Endothelial cell of coronary artery (primary cell): ENCODE measurements around the gene NHP2. TPM values are rescaled to one million over a fixed set of nuclear protein-coding genes. Genes with fewer than 3 reads are reported as not detected.

Source experiments
- total RNA-seq: library from RNA; depleted of rRNA; stranded (reverse); fragments of >200 nt; gene quantifications from 2 replicates; pipeline ENCODE4 v1.2.3, GENCODE V29; 2014

NHP2 gene
- 132 and 195 TPM in 2 replicates for total RNA-seq

DNA sequence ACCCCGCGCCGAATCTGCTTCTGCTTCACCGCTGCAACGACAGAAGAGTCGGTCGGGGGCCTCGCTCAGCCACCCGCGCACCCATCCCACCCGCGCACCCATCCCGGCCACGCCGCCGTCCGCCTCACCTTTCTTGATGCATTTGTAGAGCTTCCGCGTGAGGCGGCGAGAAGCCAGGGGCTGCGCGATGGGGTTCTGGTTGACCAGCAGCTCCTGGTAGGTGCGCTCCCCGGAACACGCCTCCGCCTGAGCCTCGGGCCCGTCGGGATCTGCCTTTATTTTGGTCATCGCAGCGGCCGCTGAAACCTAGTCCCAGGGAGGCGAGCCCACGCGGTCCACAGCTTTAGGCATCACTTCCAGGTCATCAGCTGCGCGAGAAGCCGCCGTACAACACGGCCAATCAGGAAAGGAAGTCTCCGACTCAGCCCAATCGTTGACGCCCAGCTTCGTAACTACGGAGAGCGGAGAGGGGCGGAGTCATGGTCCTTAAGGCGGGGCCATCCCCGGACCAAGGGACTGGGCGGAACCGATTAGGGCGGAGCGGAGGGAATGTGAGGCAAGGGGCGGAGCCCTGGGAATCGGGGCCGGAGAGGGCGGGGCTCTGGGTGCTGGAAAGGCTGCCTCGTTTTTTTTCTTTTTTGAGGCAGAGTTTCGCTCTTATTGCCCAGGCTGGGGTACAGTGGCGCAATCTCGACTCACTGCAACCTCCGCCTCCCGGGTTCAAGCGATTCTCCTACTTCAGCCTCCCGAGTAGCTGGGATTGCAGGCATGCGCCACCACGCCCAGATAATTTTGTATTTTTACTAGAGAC, at the start of gene NHP2:
Gene NHP2 (minus strand): TSS at position 356 of the 811 bp plus-strand sequence. CDS start 68 bp downstream, at position 288.

DNA sequence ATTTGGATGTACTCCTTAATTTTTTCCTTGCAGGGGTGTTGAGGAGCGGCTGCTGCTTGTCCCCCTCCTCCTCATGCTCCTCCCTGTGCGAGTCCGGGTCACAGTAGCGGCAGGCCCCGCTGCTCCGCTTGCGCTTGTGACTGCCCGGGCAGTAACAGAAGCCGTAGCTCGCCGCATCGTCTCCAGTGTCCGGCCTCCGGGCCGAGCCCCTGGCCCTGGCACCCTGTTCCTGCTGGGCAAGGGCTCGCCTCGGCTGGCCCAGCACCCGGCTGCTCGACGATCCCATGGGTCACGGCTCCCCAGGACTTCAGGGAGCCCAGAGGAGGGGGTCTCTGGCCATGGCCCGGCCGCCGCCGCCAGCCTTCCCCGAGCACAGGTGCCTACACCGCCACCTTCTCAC, 33.3 kb upstream of the NHP2 start, which contains the start of gene GMCL2:
Gene GMCL2 (minus strand): TSS at position 358 of the 400 bp plus-strand sequence. CDS start 72 bp downstream, at position 286.

DNA sequence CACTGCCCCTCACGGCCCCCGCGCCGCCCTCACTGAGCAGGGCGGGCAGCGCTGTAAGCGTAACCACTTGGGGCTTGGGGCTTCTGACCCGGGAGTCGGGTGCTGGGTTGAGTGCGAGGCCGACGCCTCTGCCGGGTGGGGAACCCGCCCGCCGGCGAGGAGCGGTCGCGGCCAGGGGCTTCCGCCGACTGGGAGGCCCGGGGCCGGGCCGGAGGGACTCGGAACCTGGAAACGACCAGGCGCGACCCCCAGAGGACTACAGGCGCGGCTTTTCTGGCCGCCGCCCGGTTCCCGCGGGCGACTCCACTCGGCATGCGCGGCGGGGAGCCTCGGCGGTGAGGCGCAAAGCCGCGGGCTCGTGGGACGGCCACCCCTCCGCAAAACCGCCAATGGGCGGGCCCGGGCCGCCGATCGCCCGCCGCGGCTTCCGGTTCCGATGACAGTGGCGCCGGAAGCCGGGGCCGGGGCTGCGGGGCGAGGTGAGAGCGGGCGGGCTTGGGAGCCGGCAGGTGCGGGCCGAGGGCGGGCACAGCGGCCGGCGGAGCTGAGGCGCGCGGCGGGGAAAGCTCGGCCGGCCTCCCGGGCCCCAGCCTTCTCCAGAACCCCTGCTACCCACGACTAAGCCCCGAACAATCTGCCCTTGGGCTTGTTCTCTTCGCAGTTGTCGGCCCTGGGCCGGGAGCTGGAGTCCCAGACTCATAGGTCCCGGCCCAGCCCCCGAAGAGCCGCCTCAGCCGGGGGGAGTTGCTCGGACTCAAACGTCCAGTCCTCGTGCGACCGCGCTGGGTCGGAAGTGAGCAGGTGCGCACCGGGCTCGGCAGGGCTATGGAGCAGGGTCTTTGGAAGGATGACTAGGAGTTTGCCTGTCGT, 22.9 kb downstream of the NHP2 start, which contains the start of gene RMND5B:
Gene RMND5B (plus strand): TSS at position 439 of the 870 bp plus-strand sequence. CDS start 7,106 bp downstream, outside the sequence.

DNA sequence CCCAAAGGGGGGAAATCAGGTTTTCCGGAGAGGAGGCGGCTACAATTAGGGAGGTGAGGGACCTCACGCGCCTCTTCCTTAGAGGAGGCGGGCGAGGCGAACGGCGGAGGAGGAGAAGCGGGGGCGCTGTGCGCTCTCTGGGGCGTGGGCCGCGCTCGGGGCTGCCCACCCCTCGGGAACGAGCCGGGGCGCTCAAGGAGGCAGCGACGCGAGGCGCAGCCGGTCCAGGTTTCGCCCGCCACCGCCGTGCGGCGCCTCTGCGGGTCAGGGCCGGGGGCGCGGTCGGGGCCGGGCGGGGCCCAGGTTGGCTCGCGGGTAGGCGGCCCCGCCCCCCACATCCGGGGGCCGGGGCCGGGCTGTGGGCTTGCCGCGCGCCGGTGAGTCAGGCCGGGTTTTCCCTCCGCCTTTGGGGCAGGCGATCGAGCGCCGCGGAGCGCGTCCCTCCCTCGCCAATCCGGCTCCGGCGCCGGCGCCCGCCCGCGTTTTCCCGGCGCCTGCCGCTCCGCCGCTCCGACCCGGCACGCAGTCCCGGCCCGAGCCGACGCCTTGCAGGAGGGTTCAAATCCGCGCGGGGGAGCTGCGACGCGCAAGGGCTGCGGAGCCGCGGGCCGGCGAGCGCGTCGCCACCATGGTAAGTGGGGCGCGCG, 40.4 kb downstream of the NHP2 start, which contains the start of gene N4BP3:
Gene N4BP3 (plus strand): TSS at position 392 of the 647 bp plus-strand sequence. CDS start 6,052 bp downstream, outside the sequence.

Other genes with a start within 250 kb of the NHP2 start
- gene PROP1, start 157.6 kb downstream of the NHP2 start, total RNA-seq: not detected in 2 replicates
- gene N4BP3, start 40.4 kb downstream of the NHP2 start, total RNA-seq: 19.8 and 22.8 TPM in 2 replicates
- gene RMND5B, start 22.9 kb downstream of the NHP2 start, total RNA-seq: 24.4 and 34.5 TPM in 2 replicates
- gene GMCL2, start 33.5 kb upstream of the NHP2 start, total RNA-seq: not detected in 2 replicates
- 80.3 and 84.0 TPM in 2 replicates for gene HNRNPAB, start 50.6 kb upstream of the NHP2 start, total RNA-seq
- gene PHYKPL, start 78.9 kb upstream of the NHP2 start, total RNA-seq: 26.8 and 56.9 TPM in 2 replicates